Stimulated activated CD4-positive, alpha-beta T cell treated with anti-CD3 and anti-CD28 coated beads, TNF-alpha, amount 100 ng/mL, for 4 hours (primary cell): ENCODE results near the gene PPP1R11.
"Not testable (repeated sequence)": the region's sequence is repeated elsewhere in the genome, so short reads cannot be mapped to it uniquely, and the experiment has no call there.

Experiments
- DNase-seq, 3 experiments: peaks; one replicate each; pipeline ENCODE4 v3.0.0-alpha.2; 2020; ENCODE audit warnings: low read depth in 3 of 3

PPP1R11 gene

DNA sequence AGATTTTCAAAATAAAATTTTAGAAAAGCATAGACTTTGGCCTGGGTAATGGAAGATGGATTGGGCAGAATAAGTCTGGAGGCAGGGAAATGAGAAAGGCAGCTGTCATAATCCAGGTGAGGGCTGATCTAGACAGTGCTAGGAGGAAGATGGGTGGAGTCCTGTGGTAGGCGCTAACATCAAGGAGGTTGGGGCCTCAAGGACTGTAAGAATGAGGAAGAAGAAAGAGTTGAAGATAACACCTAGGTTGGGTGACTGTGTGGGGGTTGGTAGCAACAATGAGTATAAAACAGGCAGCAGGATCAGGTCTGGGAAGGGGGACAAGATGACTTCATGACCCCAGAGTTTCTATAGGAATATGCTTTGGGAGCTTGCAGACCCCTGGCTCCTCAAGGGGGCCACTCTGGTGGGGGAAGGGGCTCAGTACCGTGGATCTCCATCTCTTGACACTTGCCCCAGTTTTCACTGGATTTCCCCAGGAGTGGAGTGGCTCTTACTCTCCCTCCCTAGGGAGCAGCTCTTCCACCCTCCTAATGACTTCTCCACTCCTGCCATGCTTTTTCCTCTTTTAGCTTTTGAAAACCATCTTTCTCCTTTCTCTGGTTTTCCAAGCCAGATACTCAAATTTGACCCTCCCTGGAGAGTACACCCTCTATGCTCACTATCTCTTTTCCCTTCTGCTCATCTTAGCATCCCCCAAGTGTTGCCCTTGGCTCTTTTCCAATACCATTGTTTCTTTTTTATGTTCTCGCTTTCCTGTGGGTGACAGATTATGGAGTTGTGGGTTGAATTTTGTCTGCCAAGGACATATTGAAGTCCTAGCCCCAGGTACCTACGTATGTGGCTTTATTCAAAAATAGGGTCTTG, 31.1 kb downstream of the PPP1R11 start:
- DNase-seq, result no peak

DNA sequence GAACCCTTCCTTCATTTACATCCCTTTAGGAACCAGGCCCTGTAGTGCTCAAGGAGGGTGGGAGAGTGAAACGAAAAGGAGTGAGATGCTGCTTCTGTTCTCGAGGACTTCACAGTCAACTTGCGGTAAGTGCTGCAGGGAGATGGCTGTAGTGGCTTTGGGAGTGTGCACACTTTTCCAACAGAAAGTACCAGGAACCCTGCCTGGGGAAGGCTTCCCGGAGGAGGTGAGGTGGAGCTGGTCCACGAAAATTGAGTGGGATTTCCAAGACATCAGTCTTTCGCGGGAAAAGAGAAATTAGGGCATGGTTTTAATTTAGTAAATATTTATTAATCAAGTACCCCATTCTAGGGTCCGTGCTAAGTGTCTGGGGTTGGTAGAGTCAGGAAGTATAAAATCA, 33.2 kb downstream of the PPP1R11 start:
- no peak for DNase-seq

GRCh38 chr6:30100585-30101443, 33.8 kb downstream of the PPP1R11 start:
- DNase-seq, result no peak

- peak; percentile 45 to 50 (median 50) for DNase-seq
Measured at GRCh38 chr6:30101444-30102413, 34.7 kb downstream of the PPP1R11 start.

DNA sequence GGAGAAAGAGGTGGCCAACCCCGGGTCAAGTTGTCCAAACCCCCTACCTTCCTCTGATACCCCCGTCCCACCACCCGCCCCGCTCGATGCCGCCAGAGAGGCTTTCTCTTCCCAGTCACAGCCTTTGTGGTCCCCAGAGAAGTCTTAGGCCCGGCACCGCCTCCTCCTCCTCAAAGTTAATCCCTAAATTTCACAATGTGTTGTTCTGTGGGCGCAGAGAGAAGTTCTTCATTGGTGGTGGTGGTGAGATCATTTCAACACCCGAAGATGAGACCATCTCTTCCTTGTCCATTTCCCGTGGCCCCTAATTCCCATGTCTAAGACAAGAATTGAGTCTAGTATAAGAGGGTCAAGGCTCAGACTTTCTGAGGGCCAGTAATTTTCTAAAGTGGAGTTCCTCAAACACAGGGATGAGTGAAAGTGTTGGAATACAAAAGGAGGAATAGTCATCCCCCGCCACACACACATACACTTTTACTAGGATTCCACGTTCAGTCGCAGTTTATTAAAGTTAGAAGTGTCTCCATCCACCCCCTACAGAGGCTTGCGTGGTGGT, 35.5 kb downstream of the PPP1R11 start:
- no peak for DNase-seq

DNA sequence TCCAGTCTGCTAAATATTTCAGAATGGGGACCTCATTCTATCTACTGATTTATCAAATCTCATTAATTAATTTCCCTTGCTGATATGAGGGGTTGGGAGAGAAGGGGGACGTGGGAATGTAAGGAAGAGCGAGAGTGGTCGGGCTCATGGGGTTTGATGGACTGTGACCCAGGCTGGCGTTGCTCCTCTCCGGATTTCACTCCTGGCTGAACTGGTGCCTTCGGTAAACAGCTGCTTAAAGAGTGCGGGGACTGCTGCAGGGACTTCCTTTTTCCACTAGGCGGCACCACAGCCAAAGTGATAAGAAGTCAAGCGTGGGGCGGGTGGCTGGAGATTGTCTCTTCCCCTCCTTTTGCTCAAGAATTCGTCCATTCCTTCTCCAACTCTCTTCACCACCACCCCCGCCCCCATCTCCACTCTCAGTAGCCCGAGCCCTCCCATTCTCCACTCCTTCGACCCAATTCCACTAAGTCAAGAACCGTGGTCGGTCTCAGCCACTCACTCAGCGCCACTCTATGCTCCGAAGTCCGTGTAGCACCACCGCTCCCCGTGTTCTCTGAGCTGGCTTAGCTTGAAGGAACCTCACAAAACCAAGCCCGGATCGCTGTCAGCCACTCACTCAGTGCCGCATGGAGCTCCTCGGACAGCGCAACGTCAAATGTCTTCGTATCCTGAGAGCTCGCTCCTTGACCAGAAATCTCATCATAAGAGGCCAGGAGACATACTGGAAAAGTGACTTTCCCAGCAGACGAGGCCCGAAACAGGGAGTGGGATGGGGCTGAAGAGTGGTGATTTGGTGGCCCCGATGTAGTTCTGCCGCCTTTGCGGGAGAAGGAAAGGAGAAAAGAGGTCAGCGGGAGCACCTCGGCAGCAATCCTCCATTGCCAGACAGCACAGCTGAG, 36.2 kb downstream of the PPP1R11 start:
- peak; percentile 58 to 73 (median 72) for DNase-seq

DNA sequence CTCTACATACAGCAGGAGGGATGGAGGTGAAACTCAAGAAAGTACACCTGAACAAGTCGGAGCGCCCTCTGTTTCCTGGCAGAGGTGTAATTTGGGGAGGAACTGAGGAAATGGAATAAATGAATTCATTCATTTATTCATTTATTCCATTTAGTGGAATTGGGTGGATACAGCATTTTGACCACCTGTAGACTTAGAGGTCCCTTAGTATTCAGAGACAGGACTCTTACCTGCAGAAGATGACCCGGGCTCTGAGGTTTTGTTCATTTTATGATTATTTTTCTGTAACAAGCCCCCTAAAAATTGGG, 36.8 kb downstream of the PPP1R11 start:
- no peak for DNase-seq

DNA sequence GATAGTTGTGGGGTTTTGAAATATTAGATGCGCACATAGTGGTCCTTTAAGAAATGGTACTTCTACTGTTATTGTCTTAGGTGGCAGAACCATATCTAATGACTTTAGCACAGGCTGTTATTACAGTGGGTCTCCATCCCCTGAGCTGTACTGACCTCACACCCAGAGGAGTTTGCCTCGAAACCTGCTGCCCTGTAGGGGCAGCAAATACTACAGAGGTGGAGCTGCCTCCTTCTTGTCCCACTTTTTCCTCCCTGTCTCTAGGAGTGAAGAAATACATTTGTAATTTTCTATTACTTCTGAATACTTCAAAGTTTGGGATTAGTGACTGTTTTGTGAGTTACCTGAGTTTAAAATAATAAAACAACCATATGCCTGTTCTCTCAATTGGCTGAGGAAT, 37.7 kb downstream of the PPP1R11 start:
- no peak for DNase-seq

DNA sequence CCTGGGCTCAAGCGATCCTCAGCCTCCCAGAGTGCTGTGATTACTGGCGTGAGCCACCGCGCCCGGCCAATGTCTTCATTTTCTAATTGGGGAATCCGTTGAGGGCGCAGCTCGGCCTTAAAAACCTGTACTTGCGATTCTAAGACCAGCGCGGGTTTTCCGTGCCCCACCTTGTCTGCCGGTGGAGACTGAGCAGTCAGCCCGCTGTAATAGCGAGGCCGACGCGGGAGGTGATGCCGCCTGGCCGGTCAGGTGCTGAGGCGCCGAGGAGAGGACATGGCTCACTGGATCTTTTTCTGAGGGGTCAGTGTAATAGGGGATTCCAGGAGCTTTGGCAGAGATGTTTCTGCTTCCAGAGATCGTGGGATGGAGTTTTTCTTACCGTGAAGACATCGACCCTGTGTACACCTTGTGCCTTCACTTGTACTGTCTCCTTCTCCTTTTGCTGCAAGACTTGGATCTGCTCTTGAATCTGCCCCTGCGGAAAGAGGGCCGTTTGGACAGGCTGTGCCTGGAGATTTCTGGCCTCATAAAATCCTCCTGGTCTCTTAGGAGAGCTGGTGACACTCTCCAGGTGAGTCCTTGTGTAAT, 44.4 kb downstream of the PPP1R11 start:
- DNase-seq, result no peak

DNA sequence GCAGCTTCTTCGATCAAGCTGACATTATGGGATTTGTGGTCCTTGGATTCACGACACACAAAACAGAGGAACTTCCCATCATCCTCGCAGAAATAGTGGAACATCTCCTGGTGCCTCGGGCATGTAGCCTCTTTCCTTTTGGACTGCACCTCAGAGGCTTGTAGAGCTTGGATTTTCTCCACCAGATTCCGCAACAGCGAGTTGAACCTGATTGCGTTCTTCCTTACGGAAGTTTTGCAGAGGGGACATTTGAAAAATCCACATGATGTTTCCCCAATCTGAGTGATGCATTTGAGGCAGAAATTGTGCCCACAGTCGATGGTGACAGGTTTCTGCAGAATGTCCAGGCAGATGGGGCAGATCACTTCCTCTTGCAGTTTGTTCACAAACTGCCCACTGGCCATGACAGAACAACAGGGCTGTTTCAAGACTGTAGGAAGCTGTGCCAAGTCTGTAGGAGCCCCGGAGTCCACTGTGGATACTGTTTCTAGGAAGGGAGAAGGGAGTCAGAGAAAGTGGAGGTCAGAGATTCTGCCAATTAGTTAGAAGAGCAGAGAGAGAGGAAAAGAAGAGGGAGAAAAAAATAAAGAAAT, 45.5 kb downstream of the PPP1R11 start:
- DNase-seq, result no peak

DNA sequence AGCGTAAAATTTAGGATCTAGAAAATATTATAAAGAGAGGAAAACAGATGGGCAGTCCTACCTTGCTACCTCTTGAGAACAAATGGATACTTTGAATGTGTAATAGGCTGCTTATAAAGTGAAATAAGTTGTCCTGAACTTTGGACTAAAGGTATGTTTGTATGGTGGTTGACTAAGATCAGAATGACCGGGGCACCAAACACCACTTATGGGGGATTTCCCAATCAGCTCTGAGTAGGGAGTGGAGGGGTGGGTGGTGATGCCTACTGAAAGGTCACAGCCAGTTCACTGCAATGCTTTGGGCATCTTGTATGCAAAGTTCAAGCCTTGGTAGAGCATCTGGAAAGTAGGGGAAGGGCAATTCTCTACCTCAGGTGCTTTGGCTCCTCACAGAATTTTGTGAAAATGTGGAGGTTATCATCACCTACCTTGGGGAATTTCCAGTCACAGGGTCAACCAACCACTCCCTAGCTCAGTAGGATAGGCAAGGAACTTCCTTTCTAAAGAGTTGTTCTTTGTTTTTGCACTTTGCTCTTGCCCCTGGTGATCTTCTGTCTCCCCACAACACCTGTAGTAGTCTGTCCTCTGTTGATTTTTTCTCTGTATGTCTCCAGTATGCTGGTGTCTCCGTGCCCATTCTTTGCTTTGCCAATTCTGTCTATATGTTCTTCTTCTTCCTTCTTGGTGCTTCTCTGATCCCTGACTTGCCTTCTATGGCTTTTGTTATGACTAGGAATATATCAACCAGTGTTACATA, 46.2 kb downstream of the PPP1R11 start, which contains the start of gene TRIM31:
Gene TRIM31 (minus strand): TSS at position 88 of the 757 bp plus-strand sequence. CDS start 285 bp downstream, outside the sequence.
- DNase-seq, result no peak

DNA sequence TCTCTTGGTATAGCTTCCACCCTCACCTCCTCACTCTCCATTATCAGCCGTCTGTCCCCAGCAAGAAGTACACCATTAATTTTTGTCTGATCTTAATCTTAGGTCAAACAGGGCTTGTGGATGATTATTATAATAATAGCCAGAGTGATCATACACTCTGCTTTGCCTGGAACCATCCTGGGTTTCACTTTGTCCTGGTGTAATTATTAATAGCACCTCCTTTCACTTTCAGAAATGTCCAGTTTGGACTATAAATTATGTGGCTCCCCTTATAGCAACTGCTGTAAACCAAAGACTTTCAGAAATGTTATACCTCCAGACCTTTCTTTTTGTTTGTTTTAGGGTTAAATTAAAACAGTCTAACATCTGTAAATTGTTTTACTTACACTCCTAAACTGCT, 46.8 kb downstream of the PPP1R11 start:
- no peak for DNase-seq

DNA sequence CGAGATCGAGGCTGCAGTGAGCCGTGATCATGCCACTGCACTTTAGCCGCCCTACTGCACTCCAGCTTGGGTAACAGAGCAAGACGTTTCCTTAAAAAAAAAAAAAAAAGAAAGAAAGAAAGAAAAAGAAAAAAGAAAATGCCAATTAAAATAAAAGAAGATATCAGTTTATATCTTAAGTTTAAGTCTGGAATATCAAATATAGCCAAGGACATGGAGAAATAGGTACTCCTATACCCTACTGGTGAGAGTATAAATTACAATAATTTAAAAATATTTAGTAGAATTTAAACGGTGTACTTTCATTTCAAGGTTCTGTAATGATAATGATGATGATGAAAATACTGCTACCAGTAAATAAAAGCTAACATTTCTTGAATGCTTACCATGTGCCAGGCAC, 49.7 kb downstream of the PPP1R11 start:
- DNase-seq, result no peak

- DNase-seq, result not testable (repeated sequence)
Measured at GRCh38 chr6:30118691-30119090, 51.7 kb downstream of the PPP1R11 start.
